NCI-H460 (cell line): ENCODE results near the gene CDK13. TPM values are rescaled to one million over a fixed set of nuclear protein-coding genes. Genes with fewer than 3 reads are reported as not detected.
A peak's percentile ranks its signal among the peaks of the same experiment; 100 is the strongest.

Source experiments
- DNase-seq: peaks from one replicate; pipeline ENCODE4 v3.0.0-alpha.2; 2016; ENCODE audit warnings: low read depth; ENCODE audit errors: extremely low read depth
- total RNA-seq: library from RNA; depleted of rRNA; stranded (reverse); fragments of >200 nt; shearing (Covaris generic); gene quantifications from 2 replicates; pipeline ENCODE4 v1.2.3, GENCODE V29; 2014

CDK13 gene
- total RNA-seq, 1 experiment from 2014 or later: 50.3 TPM

DNA sequence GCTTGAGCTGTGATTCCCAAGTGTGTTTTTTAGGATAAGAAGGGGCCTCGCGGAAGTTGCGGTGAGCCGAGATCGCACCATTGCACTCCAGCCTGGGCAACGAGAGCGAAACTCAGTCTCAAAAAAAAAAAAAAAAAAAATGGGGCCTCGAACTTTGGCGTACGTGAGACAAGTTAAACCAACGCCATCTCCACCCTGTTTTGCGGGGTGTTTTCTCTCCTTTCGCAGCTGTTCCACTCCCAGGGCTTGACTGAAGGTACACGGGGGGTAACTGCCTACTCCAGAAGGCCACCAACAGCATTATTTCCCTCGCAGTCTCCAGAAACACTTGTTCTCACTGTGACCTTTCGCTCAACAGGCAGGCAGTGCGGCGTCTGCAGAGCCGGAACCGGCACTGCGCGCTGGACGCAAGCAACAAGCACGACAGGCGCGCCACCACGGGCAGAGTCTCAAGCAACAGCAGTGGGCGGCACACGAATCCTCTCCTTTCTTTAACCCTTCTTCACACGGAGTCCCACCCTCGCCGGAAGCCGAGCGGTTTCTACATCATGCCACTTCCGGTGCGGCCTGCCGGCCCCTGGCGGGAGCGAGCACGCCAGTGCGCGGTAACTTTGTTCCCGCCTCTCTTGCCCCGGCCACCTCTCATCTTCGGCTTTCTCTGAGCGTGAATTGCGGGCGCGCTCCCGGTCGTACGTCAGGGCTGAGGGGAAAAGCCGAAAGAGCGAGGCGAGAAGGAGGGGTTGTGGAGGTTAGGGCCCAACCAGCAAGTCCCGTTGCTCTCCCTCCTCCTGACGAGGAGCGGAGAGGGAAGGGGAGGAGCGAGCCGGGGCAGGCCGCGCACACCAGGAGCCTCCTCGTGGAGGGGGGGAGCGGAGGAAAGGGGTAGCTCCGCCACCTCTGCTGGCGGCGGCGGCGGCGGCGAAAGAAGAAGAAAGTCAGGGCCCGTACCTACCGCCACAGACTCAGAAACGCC is 814 bp upstream of the CDK13 start:
- DNase-seq: peak; percentile 100

DNA sequence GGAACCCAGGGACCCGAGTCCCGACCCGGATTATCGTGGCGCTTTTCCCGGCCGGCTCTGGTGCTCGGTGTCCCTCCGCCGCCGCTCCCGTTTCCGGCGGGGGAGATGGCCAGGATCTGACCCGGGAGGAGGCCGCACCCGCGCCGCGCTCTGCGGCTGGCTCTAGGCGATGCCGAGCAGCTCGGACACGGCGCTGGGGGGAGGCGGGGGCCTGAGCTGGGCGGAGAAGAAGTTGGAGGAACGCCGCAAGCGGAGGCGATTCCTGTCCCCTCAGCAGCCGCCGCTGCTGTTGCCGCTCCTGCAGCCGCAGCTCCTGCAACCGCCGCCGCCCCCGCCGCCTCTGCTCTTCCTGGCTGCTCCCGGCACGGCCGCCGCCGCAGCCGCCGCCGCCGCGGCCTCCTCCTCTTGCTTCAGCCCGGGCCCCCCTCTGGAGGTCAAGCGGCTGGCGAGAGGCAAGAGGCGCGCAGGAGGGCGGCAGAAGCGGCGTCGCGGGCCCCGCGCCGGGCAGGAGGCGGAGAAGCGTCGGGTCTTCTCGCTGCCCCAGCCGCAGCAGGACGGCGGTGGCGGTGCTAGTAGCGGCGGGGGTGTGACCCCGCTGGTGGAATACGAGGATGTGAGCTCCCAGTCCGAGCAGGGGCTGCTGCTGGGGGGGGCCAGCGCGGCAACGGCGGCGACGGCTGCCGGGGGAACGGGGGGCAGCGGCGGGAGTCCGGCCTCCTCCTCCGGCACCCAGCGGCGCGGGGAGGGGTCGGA is 593 bp downstream of the CDK13 start:
- DNase-seq: no peak

DNA sequence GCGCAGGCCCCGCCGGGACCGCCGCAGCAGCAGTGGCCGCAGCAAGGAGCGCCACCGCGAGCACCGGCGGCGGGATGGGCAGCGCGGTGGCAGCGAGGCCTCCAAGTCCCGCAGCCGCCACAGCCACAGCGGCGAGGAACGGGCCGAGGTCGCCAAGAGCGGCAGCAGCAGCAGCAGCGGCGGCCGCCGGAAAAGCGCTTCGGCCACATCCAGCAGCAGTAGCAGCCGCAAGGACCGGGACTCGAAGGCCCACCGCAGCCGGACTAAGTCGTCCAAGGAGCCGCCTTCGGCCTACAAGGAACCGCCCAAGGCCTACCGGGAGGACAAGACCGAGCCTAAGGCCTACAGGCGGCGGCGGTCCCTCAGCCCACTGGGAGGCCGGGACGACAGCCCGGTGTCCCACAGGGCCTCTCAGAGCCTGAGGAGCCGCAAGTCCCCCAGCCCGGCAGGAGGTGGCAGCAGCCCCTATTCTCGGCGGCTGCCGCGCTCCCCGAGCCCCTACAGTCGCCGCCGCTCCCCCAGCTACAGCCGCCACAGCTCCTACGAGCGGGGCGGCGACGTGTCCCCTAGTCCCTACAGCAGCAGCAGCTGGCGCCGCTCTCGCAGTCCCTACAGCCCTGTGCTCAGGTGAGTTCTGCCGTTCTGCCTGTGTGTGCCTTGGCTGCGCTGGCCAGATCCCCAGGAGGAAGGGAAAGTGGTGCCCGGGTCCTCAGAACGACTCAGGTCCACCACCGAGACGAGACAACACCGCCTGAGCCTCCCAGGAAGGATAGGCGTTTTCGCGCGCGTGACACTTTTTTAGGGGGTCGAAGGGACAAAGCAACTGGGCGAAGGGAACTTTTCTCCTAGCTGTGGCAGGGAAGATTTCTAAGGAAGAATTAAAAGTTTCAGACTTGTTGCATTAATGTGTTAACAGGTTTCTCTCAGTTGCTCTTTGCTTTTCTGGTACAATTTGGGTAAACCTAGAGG is 1.5 kb downstream of the CDK13 start:
- DNase-seq: peak; percentile 52

DNA sequence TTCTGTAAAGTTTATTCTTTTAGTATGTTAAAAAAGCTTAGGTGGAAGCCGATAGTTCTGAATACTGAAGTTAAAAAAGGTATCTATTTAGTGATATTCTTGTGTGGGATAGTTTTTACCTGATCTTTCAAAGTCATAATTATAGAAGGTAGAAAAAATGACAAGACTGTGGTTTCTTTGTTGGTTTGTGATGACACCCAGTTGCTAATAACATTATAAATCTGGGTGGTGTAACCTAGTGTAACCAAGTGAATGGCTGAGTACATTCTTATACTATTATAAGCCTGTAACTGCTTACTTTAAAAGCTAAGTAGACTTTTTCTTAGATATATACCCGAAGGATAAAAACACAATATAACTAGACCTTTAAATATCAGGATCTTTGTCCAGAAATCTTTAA is 2.3 kb downstream of the CDK13 start:
- DNase-seq: peak; percentile 67

DNA sequence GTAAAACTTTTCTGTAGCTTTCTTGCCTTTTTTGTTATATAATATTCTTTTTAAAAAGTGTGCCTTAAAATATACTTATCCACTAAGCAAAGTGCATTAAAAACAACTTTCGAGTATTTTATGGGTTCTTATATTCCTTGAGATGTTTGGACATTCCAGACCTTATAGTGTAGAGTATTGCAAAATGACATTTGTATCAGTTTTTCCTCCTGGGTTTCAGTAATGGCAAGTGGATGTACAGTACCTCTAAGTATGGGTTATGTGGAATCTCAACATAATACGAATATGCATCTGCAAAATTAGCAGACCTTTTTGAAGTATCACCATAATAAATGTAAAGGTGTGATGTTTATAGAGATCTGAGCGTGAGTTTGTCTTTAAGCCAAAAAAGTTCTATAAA is 2.7 kb downstream of the CDK13 start:
- DNase-seq: no peak

DNA sequence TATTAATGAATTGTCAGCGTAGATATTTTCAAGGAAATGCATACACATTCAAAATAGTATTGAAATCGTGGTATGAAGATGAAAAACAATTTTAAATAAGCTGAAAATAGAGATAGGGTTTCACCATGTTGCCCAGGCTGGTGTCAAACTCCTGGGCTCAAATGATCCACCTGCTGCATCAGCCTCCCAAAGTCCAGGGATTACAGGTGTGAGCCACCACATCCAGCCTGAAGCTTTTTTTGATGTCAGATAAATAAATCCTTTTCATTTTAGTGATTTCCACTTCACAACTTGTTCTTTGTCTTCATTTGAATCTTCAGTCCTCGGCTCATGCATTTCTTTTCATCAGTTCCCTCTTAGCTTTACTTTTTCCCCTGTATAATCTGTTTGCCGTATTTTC is 4.6 kb downstream of the CDK13 start:
- no peak for DNase-seq

DNA sequence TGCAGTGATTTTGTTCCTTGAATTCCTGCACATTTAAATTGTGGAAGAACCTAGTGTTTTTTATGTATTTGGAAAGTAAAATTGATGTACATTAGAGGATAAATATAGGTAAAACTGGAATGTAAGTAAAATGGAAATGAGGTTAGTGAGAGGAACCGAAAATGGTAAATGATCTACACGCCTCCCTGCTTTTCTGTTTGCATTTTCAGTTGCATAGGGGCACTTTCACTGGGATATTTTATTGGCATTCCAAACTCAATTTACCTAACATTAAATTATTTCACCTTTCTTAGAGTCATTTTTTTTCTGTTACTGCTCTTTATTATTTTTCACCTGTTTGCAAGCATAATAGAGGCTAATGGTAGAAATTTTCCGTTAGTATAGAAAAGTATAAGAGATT is 8.0 kb downstream of the CDK13 start:
- DNase-seq: no peak

DNA sequence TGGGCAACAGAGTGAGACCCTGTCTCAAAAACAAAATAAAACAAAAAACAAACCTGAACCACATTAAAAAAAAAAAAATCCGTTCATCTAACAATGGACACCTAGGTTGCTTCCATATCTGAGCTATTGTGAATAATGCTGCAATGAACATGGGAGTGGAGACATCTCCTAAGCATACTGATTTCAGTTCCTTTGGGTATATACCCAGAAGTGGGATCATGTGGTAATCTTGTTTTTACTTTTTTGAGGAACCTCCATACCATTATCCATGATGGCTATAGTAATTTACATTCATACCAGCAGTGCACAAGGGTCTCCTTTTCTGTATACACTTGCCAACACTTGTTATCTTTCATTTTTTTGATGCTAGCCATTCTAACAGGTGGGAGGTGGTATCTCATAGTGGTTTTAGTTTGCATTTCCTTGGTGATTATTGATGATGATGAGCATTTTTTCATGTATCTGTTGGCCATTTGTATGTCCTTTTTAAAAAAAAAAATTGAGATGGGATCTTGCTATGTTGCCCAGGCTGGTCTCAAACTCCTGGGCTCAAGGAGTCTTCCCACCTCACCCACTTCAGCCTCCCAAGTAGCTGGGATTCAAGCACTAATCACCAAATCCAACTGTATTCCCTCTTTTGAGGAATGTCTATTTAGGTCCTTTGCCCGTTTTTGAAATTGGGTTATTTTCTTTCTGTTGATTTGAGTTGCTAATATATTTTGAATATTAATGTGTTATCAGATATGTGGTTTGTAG is 17.5 kb downstream of the CDK13 start:
- no peak for DNase-seq

DNA sequence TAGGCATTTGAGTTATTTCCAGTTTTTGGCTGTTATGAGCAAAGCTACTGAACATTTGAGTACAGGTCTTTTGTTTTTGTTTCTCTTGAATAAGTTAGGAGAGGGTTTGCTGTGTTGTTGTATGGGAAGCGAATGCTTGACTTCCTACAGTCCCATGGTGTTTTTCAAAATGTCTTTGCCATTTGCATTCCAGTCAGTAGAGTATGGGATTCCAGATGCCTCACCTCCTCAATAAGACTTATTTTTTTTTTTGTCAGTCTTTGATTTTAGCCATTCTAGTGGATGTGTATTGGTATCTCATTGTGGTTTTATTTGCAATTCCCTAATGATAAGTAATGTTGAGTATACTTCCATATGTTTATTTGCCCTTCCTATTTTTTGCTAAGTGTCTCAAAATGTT is 19.4 kb downstream of the CDK13 start:
- no peak for DNase-seq

DNA sequence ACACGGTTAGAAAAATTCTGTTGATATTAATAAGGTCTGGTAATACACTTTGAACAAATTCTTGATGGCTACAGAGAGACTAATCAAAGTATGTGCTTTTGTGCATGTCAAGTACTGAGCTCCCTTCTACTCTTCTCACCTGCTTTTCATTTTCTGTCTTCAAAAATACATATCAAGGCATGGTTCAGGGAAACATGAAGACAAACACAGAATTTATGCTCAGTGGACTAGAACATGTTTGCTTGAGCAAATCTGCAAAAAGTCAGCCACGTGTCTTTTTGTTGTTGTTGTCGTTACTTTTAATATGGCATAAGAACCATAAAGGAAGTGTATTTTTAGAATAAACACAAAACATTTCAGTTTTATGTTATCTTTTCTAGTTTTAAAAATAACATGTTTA is 21.9 kb downstream of the CDK13 start:
- no peak for DNase-seq

DNA sequence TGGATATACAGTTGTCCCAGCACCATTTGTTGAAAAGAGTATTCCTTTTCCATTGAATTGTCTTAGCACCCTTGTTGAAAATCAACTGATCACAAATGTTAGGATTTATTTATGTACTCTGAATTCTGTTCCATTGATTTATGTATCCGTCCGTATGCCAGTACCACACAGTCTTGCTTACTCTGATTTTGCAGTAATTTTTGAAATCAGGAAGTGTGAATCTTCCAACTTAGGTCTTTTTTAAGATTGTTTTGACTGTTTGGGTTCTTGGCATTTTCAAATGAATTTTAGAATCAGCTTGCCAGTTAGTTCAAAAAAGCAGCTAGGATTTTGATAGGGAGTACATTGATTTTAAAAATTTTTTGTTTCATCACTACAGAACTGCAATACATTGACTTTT is 23.7 kb downstream of the CDK13 start:
- DNase-seq: no peak

DNA sequence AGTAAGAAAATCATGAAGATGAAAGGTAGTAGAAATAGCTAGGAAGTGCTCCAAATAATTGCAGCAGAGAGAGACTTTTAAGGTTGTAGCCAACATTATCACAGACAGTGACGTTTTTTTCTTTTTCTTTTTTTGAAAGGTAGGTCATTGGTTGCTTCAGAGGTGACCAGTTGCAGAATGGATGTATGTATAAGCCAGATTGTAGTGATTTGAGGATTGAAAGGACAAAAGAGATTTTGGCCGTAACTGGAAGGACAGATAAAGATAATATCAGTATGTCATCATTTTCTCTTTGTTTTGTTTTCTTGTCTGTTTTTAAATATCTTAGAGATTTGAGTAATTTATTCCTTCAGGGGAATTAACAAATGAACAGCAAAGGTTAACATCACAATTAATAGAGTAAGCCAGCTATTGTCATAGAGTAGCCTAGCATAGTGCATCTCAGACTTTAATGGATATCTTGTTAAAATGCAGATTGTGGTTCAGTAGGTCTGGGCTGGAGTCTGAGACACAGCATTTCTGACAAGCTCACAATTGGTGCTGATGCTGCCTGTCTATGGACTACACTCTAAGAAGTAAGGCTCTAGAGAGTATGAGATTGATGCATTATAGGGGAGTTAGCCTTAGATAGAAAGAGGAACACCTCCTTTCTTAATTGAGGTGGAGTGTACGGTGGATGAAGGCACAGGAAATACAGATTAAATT is 28.3 kb downstream of the CDK13 start:
- DNase-seq: no peak

DNA sequence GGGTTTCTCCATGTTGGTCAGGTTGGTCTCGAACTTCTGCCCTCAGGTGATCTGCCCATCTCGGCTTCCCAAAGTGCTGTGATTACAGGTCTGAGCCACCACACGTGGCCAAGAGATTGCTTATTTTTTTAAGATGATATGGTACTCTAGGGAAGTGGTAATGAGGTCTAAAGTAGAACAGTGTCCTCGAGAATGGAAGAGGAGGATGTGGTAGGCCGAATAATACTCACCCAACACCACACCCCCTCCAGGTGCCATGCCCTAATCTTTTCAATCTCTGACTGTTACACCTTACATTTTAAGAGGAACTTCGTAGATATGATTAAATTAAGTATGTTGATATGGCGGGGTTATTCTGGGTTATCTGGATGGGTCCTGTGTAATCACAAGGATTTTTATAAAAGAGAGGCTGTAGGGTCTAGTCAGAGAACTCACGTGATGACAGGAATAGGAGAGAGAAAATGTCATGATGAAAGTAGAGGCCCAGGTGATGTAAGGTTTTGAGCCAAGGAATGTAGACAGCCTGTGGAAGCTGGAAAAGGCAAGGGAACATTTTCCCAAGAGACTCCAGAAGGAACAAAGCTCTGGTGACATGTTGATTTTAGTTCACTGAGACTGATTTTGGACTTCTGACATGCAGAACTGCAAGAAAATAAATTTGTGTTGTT is 29.5 kb downstream of the CDK13 start:
- DNase-seq: no peak

DNA sequence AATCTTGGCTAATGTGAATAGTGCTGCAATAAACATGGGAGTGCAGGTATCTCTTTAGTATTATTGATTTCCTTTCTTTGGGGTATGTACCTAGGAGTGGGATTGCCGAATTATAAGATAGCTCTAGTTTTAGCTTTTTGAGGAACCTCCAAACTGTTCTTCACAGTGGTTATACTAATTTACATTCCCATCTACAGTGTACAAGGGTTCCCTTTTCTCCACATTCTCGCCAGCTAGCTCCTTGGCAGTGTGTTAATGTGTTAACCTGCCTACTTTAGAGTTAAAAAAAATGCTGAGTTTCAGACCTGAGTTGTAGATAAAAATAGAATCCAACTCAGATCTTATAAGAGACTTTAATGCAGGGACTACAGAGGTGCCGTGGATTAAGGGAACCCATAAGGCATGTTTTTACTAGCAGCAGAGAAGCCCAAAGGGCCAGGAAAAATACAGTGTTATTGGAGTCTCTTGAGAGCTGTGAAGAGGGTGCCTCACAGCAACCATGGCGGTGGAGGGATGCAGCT is 35.4 kb downstream of the CDK13 start:
- no peak for DNase-seq

DNA sequence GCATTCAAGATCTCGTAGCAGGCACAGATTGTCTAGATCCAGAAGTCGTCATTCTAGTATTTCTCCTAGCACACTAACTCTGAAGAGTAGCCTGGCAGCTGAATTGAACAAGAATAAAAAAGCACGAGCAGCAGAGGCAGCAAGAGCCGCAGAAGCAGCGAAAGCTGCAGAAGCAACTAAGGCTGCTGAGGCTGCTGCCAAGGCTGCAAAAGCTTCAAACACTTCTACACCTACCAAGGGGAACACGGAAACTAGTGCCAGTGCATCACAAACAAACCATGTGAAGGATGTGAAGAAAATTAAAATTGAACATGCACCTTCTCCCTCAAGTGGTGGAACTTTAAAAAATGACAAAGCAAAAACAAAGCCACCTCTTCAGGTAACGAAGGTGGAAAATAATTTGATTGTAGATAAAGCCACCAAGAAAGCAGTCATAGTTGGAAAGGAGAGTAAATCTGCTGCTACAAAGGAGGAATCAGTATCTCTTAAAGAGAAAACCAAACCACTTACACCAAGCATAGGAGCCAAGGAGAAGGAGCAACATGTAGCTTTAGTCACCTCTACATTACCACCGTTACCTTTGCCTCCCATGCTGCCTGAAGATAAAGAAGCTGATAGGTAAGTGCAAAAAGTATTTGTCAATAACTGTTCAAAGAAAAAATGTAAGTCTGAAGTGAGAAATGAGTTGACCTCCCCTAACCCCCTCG is 37.7 kb downstream of the CDK13 start:
- DNase-seq: no peak

DNA sequence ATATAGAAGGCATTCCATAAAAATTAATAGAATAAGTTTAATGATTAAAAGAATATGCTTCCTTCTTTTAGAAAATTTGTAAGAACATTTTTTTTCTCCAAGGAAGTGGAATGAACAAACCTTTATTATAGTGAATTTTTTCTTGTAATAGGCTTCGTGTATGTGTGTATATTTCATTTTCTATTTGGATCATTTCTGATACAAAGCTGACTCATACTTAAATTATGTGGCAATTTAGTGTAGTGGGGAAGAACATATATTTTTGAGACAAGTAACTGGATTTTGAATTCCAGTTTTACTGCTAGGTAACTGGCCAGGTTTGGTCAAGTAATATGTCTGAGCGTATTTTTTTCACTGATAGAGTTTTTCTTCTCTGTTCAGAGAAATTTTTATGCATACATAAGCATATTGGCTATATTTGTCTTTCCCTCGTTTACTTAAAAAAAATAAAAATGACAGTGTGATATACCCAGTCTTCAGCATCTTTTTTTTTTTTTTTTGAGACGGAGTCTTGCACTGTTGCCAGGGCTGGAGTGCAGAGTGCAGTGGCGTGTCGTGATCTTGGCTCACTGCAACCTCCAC is 50.8 kb downstream of the CDK13 start:
- DNase-seq: no peak

DNA sequence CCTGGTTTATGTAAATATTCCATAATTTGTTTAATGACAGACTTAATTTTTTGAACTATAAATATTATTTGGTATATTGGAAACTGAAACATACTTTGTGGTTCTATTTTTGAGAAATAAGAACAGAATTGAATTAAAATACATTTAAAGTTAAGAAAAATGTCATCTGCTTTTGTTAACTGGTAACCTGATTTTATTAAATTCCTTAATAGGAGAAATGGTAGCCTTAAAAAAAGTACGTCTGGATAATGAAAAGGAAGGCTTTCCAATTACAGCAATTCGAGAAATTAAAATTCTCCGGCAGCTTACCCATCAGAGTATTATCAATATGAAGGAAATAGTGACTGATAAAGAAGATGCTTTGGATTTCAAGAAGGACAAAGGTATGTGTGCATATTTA is 51.6 kb downstream of the CDK13 start:
- DNase-seq: no peak

DNA sequence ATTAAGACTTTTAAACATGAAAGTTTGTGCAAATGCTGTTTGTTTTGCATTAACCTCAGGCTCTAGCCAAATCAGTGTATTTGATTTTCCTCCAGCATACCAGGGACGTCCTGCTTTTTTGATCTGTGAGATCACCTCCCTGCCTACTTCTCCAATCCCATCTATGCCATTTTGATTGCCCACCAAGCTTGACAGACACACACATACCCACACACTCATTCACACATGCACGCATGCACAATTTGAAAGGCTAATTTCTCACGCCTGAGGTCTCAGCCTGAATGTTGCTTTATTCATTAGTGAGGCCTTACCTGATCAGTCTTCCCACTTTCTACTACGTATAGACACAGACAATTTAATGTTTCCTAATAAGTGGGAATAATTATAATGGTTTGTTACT is 53.5 kb downstream of the CDK13 start:
- no peak for DNase-seq
